ENCODE results near the gene KLF16. TPM values are rescaled to one million over a fixed set of nuclear protein-coding genes. Genes with fewer than 3 reads are reported as not detected.

The KLF16 gene
- 6.0 and 7.9 TPM in 2 replicates for total RNA-seq

DNA sequence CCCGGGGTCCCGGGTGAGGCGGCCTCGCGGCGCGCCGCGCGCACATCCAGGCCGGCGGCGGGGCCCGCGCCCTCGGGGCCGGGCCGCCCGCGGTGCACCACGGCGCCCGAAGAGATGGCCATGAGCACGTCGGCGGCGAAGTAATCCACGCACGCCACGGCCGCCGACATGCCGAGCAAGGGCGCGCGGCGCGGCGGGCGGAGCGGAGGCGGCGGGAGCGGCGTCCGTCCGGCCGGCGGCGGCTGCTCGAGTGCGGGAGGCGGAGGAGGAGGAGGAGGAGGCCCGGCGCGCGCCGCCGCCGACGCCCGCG is at the start of gene KLF16:
KLF16 (minus strand) TSS at position 252 of the 310 bp plus-strand sequence; CDS start at position 170, 82 bp downstream.

DNA sequence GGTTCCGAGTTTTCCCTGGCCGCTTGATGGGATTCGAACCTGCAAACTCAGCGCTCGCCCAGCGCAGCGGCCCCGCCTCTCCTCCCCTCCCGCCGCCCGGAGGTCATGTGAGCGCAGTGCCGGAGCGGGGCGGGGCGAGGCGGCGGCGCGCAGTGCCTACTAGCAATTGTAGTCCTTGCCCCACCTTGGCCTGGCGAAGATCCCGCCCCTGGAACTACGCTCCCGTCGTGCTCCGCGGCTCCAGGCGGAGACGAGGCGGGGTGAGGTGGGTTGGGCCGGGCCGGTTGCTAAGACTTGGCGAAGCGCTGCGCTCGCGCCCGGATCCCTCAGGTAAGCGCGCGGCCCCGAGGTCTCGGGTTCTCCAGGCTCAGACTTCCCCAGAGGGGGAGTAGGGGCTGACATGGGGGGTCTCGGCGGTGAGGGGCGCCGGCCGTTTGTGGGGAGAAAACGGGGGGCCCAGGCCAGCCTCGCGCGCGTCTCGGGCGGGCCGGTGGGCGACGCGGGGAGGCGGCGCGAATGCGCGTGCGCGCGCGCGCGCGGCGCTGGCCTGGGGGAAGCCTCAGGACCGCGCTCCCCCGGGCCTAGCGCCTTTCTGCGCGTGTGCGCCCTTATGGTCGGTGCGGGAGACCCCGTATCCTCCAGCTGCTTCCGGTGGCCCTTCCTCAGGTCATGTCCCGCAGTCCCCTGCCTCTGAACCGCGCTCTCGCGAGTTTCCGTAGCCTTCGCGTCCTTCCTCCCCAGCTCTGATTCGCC is 41.9 kb upstream of the KLF16 start, which contains the start of the genes ADAT3 and SCAMP4:
ADAT3 (plus strand) TSS at position 290 of the 753 bp plus-strand sequence. CDS start 6,649 bp downstream, outside the sequence.
SCAMP4 (plus strand) TSS at position 290 of the 753 bp plus-strand sequence. CDS start 9,621 bp downstream, outside the sequence.

DNA sequence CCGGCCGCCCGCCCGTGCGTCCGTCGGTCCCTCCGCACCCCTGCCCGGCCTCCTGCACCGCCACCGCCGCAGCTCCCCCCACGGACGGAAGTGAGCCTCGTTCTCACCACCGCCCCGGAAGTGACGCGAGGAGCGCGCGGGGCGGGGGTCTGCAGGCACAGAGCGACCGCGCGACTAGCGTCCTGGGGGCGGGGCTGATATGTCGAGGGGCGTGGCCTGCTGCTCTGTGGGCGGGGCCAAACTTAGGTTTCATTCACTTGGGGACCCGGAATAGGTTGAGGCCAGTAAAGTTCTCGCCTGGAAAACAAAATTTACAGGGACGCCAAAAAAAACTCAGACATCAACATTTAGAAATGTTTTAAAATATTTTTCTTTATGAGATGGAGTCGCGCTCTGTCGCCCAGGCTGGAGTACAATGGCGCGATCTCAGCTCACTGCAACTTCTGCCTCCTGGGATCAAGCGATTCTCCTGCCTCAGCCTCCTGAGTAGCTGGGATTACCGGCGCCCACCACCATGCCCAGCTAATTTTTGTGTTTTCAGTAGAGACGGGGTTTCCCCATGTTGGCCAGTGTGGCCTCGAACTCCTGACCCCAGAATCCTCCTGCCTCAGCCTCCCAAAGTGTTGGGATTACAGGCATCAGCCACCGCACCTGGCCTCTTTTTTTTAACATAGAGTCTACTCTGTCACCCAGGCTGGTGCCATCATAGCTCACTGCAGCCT is 22.2 kb upstream of the KLF16 start, which contains the start of gene ABHD17A:
ABHD17A (minus strand) TSS at position 99 of the 722 bp plus-strand sequence. CDS start 3,930 bp downstream, outside the sequence.

DNA sequence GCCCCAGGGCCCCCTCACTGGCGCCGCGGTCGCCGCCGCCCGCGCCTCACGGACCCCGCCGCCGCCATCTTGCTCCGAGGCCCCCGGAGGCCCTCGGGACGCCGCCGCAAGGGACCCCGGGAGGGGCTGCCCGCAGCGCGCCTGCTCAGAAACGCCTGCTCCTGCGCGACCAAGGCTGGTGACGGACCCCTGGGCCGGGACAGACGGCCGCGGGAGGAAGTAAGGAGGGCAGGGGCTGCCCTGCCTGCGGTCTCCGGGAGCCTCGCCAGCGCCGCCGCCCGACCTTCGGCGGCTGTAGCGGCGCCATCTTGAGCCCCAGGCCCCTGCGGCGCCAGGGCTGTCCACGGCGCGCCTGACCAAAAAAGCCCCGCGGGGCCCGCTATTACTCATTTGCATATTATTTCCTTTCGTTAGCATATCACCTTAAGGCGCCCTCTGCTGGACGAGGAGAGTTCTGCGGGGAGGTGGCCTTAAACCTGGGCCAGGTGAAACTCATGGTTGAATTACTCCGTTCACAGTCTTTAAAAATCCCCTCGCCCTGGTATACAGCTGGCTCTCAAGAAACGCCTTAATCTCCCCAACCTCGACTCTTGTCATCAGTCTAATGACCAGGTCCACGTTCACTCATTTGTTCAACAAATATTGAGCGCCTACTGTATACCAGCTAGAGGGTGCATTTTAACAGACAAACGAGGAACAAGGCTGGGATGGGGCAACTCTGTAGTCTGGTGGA is 14.8 kb downstream of the KLF16 start, which contains the start of gene REXO1:
REXO1 (minus strand) TSS at position 85 of the 733 bp plus-strand sequence. CDS start 125 bp downstream, outside the sequence.

DNA sequence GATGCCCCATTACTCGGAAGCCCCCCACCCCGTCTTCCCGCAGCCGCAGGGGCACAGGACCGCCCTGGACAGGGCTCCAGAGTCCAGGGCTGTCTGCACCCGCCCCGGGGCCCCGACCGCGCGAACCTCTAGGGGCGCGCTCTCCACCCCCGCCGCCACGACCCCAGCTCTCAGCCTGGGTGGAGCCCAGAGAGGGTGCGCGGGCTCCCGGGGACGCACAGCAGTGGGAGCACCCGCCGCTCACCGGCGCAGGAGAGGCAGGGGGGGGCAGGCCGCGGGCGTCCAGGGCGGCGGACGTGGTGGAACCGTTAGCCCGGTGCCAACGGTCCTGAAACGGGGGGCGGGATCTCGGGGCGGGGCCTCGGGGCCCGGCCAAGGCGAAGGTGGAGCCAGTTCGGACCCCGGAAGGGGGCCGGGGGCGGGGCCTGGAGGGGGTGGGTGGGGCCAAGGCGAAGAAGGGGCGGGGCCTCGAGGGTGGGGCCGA is 51.4 kb downstream of the KLF16 start, which contains the start of gene ATP8B3:
ATP8B3 (minus strand) TSS at position 335 of the 484 bp plus-strand sequence. CDS start 540 bp downstream, outside the sequence.

Other genes with a start within 250 kb of the KLF16 start
- 81.0 and 88.7 TPM in 2 replicates for gene TCF3, start 211.0 kb downstream of the KLF16 start, total RNA-seq
- under 0.01 TPM in 1 of 2 replicates, not detected in the other for gene ONECUT3, start 110.1 kb downstream of the KLF16 start, total RNA-seq
- 2.8 and 4.2 TPM in 2 replicates for gene ATP8B3, start 51.3 kb downstream of the KLF16 start, total RNA-seq
- 8.3 and 12.9 TPM in 2 replicates for gene REXO1, start 15.1 kb downstream of the KLF16 start, total RNA-seq
- gene ABHD17A, start 21.9 kb upstream of the KLF16 start, total RNA-seq = 77.8 and 116 TPM in 2 replicates
- 3.3 and 4.3 TPM in 2 replicates for gene ADAT3, start 41.8 kb upstream of the KLF16 start, total RNA-seq
- 57.1 and 59.6 TPM in 2 replicates for gene SCAMP4, start 41.8 kb upstream of the KLF16 start, total RNA-seq
- 44.8 and 79.4 TPM in 2 replicates for gene CSNK1G2, start 77.6 kb upstream of the KLF16 start, total RNA-seq
- gene BTBD2, start 152.1 kb upstream of the KLF16 start, total RNA-seq = 74.3 and 123 TPM in 2 replicates
- 83.2 and 326 TPM in 2 replicates for gene MKNK2, start 187.7 kb upstream of the KLF16 start, total RNA-seq
- 30.8 and 39.5 TPM in 2 replicates for gene MOB3A, start 232.7 kb upstream of the KLF16 start, total RNA-seq
- gene IZUMO4, start 233.3 kb upstream of the KLF16 start, total RNA-seq = 0.58 and 2.5 TPM in 2 replicates

Measured in smooth muscle cell of trachea (primary cell).